ENCODE measurements around the gene ZEB2. TPM values are rescaled to one million over a fixed set of nuclear protein-coding genes. Genes with fewer than 3 reads are reported as not detected.

The ZEB2 gene
- total and polyA plus RNA-seq, 2 donors from 2014 or later, result 8.3 to 136 TPM

DNA sequence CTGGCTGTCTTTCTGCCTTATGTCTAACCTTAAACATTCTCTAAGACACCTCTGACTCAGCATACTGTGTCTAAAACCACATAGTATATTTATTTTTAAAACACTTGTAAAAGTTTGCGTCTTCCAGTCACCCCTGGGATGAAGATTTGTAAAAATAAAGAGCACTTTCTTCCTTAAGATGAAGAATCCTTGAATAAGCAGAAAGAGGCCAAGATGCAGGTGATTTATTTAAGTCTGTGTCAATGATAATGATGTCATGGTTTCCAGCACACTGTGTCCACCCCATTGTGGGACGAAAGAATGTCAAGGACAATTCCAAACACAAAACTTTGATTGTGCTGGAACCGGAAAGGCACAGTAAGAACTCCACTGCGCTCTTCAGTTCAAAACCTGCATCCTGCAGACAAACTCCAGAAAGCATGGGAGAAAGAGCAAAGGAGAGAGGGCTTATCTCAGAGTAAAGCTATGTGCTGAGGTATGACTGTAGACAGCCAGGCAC, 92.9 kb downstream of the ZEB2 start:
- Histone ChIP-seq H3K27ac (ENCODE audit: low read depth in 2 of 2, low read length in 2 of 2) (peak overlapping the region in 1 of 2 donors; percentile 48), H3K27me3 (ENCODE audit: control insufficient read depth, insufficient read depth, low read length) (no peaks in the 10 kb centered on the region), H3K36me3 (ENCODE audit: control insufficient read depth in 2 of 3, insufficient read depth in 3 of 3, low read length in 3 of 3) (peaks cover 0 to 3% (median 0%) of the 10 kb centered on the region in 3 donors), H3K4me1 (ENCODE audit: control insufficient read depth in 2 of 3, insufficient read depth in 2 of 3, low read depth in 1 of 3, low read length in 3 of 3) (peaks cover 0 to 3% (median 1%) of the 10 kb centered on the region in 3 donors), H3K9ac (ENCODE audit: low read length in 3 of 3) (no peak overlapping the region), H3K4me3 (ENCODE audit: low read length in 3 of 3) (no peak overlapping the region), H3K9me3 (ENCODE audit: control insufficient read depth in 2 of 3, insufficient read depth in 1 of 3, low read length in 3 of 3) (no peaks in the 10 kb centered on the region)
- DNase-seq (peak in 1 of 5 donors; percentile 45), FAIRE-seq (no peak)
- TF ChIP-seq, protein P1, sequence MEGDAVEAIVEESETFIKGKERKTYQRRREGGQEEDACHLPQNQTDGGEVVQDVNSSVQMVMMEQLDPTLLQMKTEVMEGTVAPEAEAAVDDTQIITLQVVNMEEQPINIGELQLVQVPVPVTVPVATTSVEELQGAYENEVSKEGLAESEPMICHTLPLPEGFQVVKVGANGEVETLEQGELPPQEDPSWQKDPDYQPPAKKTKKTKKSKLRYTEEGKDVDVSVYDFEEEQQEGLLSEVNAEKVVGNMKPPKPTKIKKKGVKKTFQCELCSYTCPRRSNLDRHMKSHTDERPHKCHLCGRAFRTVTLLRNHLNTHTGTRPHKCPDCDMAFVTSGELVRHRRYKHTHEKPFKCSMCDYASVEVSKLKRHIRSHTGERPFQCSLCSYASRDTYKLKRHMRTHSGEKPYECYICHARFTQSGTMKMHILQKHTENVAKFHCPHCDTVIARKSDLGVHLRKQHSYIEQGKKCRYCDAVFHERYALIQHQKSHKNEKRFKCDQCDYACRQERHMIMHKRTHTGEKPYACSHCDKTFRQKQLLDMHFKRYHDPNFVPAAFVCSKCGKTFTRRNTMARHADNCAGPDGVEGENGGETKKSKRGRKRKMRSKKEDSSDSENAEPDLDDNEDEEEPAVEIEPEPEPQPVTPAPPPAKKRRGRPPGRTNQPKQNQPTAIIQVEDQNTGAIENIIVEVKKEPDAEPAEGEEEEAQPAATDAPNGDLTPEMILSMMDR (IDR thresholded peaks at IDR 0.05; ENCODE audit: borderline replicate concordance, extremely low read depth, insufficient read depth), result no peak
- intact Hi-C loops (cut with DNase I), result no loop called here

DNA sequence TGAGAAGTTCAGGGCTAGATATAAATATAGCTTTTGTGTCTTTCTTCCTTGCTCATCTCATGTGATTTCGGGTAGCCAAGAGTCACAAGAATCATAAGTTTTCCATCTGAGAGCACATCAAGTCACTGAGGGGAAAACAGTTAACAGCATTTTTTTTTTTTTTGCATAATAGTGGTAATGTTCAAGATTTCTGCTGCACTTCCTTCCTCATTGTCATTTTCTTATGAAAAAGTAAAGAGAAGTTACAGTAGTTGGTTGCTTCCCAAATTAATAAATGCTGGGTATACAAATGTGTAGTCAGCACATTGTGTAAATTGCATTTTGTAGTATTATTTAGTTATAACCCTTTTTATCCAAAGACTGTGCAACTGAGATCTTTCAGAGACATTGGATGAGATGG, 93.6 kb downstream of the ZEB2 start:
- Histone ChIP-seq H3K4me3 (ENCODE audit: low read length in 3 of 3) (no peak overlapping the region), H3K4me1 (ENCODE audit: control insufficient read depth in 2 of 3, insufficient read depth in 2 of 3, low read depth in 1 of 3, low read length in 3 of 3) (peaks cover 0 to 3% (median 0%) of the 10 kb centered on the region in 3 donors), H3K27me3 (ENCODE audit: control insufficient read depth, insufficient read depth, low read length) (no peaks in the 10 kb centered on the region), H3K27ac (ENCODE audit: low read depth in 2 of 2, low read length in 2 of 2) (peak overlapping the region in 1 of 2 donors; percentile 17), H3K9ac (ENCODE audit: low read length in 3 of 3) (no peak overlapping the region), H3K9me3 (ENCODE audit: control insufficient read depth in 2 of 3, insufficient read depth in 1 of 3, low read length in 3 of 3) (no peaks in the 10 kb centered on the region), H3K36me3 (ENCODE audit: control insufficient read depth in 2 of 3, insufficient read depth in 3 of 3, low read length in 3 of 3) (peaks cover 0 to 3% (median 0%) of the 10 kb centered on the region in 3 donors)
- TF ChIP-seq, protein P1 (IDR thresholded peaks at IDR 0.05; ENCODE audit: borderline replicate concordance, extremely low read depth, insufficient read depth), result no peak
- DNase-seq (no peak), FAIRE-seq (no peak)
- intact Hi-C loops (cut with DNase I), result no loop called here

DNA sequence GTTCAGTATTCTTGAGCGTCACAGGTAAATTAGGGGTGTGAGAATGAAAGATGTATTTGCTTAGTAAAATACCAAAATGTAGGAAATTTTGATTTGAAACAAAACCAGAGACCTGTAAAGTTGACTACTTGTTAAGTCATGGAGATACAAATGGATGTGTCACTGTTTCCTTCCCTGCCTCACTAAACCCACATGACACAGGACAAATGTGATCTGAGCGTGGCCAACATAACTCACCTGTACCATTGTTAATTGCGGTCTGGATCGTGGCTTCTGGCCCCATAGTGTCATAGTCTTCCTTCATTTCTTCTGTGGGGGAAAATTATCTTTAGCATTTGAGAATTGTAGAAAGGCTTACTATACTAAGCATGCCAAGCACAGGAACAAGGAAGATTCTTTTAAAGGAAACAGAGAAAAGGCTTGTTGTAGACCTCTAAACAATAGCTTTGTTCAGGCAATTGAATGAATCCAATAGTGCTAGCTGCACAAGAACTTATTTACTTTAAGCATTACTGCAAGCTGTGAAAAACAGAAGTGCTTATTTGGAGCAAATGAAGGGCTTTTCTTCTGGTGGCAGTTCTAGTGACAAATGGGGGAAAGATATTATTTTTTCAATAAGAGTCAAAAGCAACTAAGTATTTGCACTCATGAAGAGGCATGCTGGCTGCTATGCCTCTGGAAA, 95.2 kb downstream of the ZEB2 start:
- Histone ChIP-seq H3K4me3 (ENCODE audit: low read length in 3 of 3) (no peak overlapping the region), H3K9me3 (ENCODE audit: control insufficient read depth in 2 of 3, insufficient read depth in 1 of 3, low read length in 3 of 3) (no peaks in the 10 kb centered on the region), H3K36me3 (ENCODE audit: control insufficient read depth in 2 of 3, insufficient read depth in 3 of 3, low read length in 3 of 3) (peaks cover 0 to 3% (median 3%) of the 10 kb centered on the region in 3 donors), H3K9ac (ENCODE audit: low read length in 3 of 3) (no peak overlapping the region), H3K4me1 (ENCODE audit: control insufficient read depth in 2 of 3, insufficient read depth in 2 of 3, low read depth in 1 of 3, low read length in 3 of 3) (peaks cover 0 to 3% (median 0%) of the 10 kb centered on the region in 3 donors), H3K27me3 (ENCODE audit: control insufficient read depth, insufficient read depth, low read length) (no peaks in the 10 kb centered on the region), H3K27ac (ENCODE audit: low read depth in 2 of 2, low read length in 2 of 2) (no peak overlapping the region)
- intact Hi-C loops (cut with DNase I), result no loop called here
- TF ChIP-seq, protein P1 (IDR thresholded peaks at IDR 0.05; ENCODE audit: borderline replicate concordance, extremely low read depth, insufficient read depth), result no peak
- DNase-seq (no peak), FAIRE-seq (no peak)

Data from kidney (tissue), 14 donors.